HEK293 (cell line): Measurements from ENCODE around the gene GALNT9.

Experiments
- CTCF ChIA-PET: fragments of 350-600 bp; formaldehyde crosslinking; extraction: SDS; loops from one replicate; lab custom pipeline; 2021; ENCODE audit warnings: antibody characterized with exemption; lab: Yijun Ruan, JAX
- POLR2A ChIA-PET: fragments of 300-600 bp; formaldehyde crosslinking; extraction: SDS; loops from one replicate; lab custom pipeline; 2020; ENCODE audit warnings: antibody characterized with exemption, inconsistent platforms; lab: Yijun Ruan, JAX
- H3K27ac ChIP-seq: fragments of 200-500 bp; sonication (Bioruptor generic); 2 replicates; pipeline ENCODE4 v1.5.1; 2014; ENCODE audit warnings: low read depth, low read length, control low read depth, inconsistent platforms; ENCODE audit errors: extremely low read depth
- H3K36me3 ChIP-seq, 2 experiments: fragments of 200-500 bp in 1 of 2; sonication (Bioruptor generic) in 1 of 2; 1 replicate in 1 of 2; 2 replicates in 1 of 2; pipeline ENCODE4 v1.5.1; 2014 to 2017; ENCODE audit warnings: inconsistent platforms in 2 of 2, low read length in 2 of 2; ENCODE audit not compliant: control insufficient read depth in 2 of 2, insufficient read depth in 1 of 2
- H3K4me1 ChIP-seq: fragments of 200-500 bp; sonication (Bioruptor generic); 2 replicates; pipeline ENCODE4 v1.5.1; 2014; ENCODE audit warnings: mild to moderate bottlenecking, low read length, inconsistent platforms; ENCODE audit not compliant: control insufficient read depth, insufficient read depth
- H3K4me3 ChIP-seq: 2 replicates; pipeline ENCODE4 v1.5.1; 2011; ENCODE audit warnings: low read depth, mild to moderate bottlenecking, control low read depth, low read length, moderate library complexity
- H3K9me3 ChIP-seq: fragments of 200-500 bp; sonication (Bioruptor generic); 2 replicates; pipeline ENCODE4 v1.5.1; 2014; ENCODE audit warnings: low read depth, low read length, inconsistent platforms; ENCODE audit not compliant: control insufficient read depth, insufficient read depth
- EGR2 ChIP-seq: fragments of 450-650 bp; formaldehyde crosslinking; IDR thresholded peaks from 2 replicates; pipeline ENCODE4 v1.5.1; 2016; ENCODE audit warnings: low read depth, missing biosample characterization, missing genetic modification characterization
- GFI1B ChIP-seq: fragments of 450-650 bp; formaldehyde crosslinking; IDR thresholded peaks from 2 replicates; pipeline ENCODE4 v1.5.1; 2016; ENCODE audit warnings: missing biosample characterization, missing genetic modification characterization
- HOXC10 ChIP-seq: sonication (generic); formaldehyde crosslinking; IDR thresholded peaks from 2 replicates; pipeline ENCODE4 v1.8.1; 2023; ENCODE audit warnings: mild to moderate bottlenecking, missing genetic modification reagents
- KLF1 ChIP-seq: fragments of 450-650 bp; formaldehyde crosslinking; IDR thresholded peaks from 2 replicates; pipeline ENCODE4 v1.5.1; 2016; ENCODE audit warnings: missing biosample characterization, missing genetic modification characterization
- REST ChIP-seq: fragments of 450-650 bp; formaldehyde crosslinking; IDR thresholded peaks from 2 replicates; pipeline ENCODE4 v1.5.1; 2016; ENCODE audit warnings: missing biosample characterization, missing genetic modification characterization
- SALL2 ChIP-seq: fragments of 450-650 bp; formaldehyde crosslinking; IDR thresholded peaks from 2 replicates; pipeline ENCODE4 v1.5.0; 2017; ENCODE audit warnings: missing biosample characterization, mild to moderate bottlenecking, missing genetic modification characterization, borderline replicate concordance
- TRIM28 ChIP-seq: IDR thresholded peaks from 2 replicates; pipeline ENCODE4 v1.6.1; 2011; ENCODE audit warnings: low read length, control low read depth, borderline replicate concordance
- YY2 ChIP-seq: fragments of 450-650 bp; formaldehyde crosslinking; IDR thresholded peaks from 2 replicates; pipeline ENCODE4 v1.5.1; 2016; ENCODE audit warnings: missing biosample characterization, missing genetic modification characterization
- ZEB2 ChIP-seq: fragments of 450-650 bp; formaldehyde crosslinking; IDR thresholded peaks from 2 replicates; pipeline ENCODE4 v1.5.1; 2016; ENCODE audit warnings: missing biosample characterization, missing genetic modification characterization
- ZFP37 ChIP-seq: fragments of 450-650 bp; formaldehyde crosslinking; IDR thresholded peaks from 2 replicates; pipeline ENCODE4 v1.5.1; 2016; ENCODE audit warnings: missing biosample characterization, missing genetic modification characterization
- ZIC2 ChIP-seq: fragments of 450-650 bp; formaldehyde crosslinking; IDR thresholded peaks from 2 replicates; pipeline ENCODE4 v1.5.1; 2016; ENCODE audit warnings: missing biosample characterization, missing genetic modification characterization
- ZNF112 ChIP-seq: fragments of 450-650 bp; formaldehyde crosslinking; IDR thresholded peaks from 2 replicates; pipeline ENCODE4 v1.5.0; 2017; ENCODE audit warnings: missing biosample characterization, missing genetic modification characterization
- ZNF140 ChIP-seq: fragments of 450-650 bp; formaldehyde crosslinking; IDR thresholded peaks from 2 replicates; pipeline ENCODE4 v1.5.1; 2016; ENCODE audit warnings: missing biosample characterization, missing genetic modification characterization
- ZNF18 ChIP-seq: fragments of 450-650 bp; formaldehyde crosslinking; IDR thresholded peaks from 2 replicates; pipeline ENCODE4 v1.5.1; 2016; ENCODE audit warnings: missing biosample characterization, missing genetic modification characterization
- ZNF324 ChIP-seq: fragments of 450-650 bp; formaldehyde crosslinking; IDR thresholded peaks from 2 replicates; pipeline ENCODE4 v1.5.1; 2016; ENCODE audit warnings: missing biosample characterization, missing genetic modification characterization
- ZNF335 ChIP-seq: fragments of 450-650 bp; formaldehyde crosslinking; conservative IDR thresholded peaks from 2 replicates; pipeline ENCODE4 v1.5.1; 2016; ENCODE audit warnings: missing biosample characterization, missing genetic modification characterization
- ZNF341 ChIP-seq: fragments of 450-650 bp; formaldehyde crosslinking; IDR thresholded peaks from 2 replicates; pipeline ENCODE4; 2016; ENCODE audit warnings: low read depth, missing biosample characterization, missing genetic modification characterization
- ZNF354C ChIP-seq: fragments of 450-650 bp; formaldehyde crosslinking; IDR thresholded peaks from 2 replicates; pipeline ENCODE4 v1.5.1; 2016; ENCODE audit warnings: missing biosample characterization, missing genetic modification characterization, low read depth, borderline replicate concordance
- ZNF426 ChIP-seq: fragments of 450-650 bp; formaldehyde crosslinking; IDR thresholded peaks from 2 replicates; pipeline ENCODE4 v1.5.1; 2017; ENCODE audit warnings: missing biosample characterization, missing genetic modification characterization, mild to moderate bottlenecking, inconsistent platforms, moderate library complexity
- ZNF48 ChIP-seq: fragments of 450-650 bp; formaldehyde crosslinking; IDR thresholded peaks from 2 replicates; pipeline ENCODE4 v1.5.1; 2016; ENCODE audit warnings: missing biosample characterization, missing genetic modification characterization
- ZNF529 ChIP-seq: fragments of 450-650 bp; formaldehyde crosslinking; IDR thresholded peaks from 2 replicates; pipeline ENCODE4 v1.5.1; 2017; ENCODE audit warnings: missing genetic modification characterization, missing biosample characterization; ENCODE audit not compliant: insufficient replicate concordance
- ZNF558 ChIP-seq: fragments of 450-650 bp; formaldehyde crosslinking; IDR thresholded peaks from 2 replicates; pipeline ENCODE4 v1.5.1; 2016; ENCODE audit warnings: missing biosample characterization, missing genetic modification characterization
- ZNF610 ChIP-seq: fragments of 450-650 bp; formaldehyde crosslinking; IDR thresholded peaks from 2 replicates; pipeline ENCODE4 v1.5.1; 2016; ENCODE audit warnings: missing biosample characterization, missing genetic modification characterization, borderline replicate concordance
- ZNF623 ChIP-seq: fragments of 450-650 bp; formaldehyde crosslinking; IDR thresholded peaks from 2 replicates; pipeline ENCODE4 v1.5.1; 2016; ENCODE audit warnings: missing biosample characterization, missing genetic modification characterization
- ZNF629 ChIP-seq: fragments of 450-650 bp; formaldehyde crosslinking; IDR thresholded peaks from 2 replicates; pipeline ENCODE4 v1.5.1; 2017; ENCODE audit warnings: missing biosample characterization, missing genetic modification characterization
- ZNF654 ChIP-seq: fragments of 450-650 bp; formaldehyde crosslinking; IDR thresholded peaks from 2 replicates; pipeline ENCODE4 v1.5.1; 2016; ENCODE audit warnings: low read depth, missing biosample characterization, missing genetic modification characterization
- ZNF677 ChIP-seq: fragments of 450-650 bp; IDR thresholded peaks from 2 replicates; pipeline ENCODE4 v1.5.0; 2018; ENCODE audit warnings: missing biosample characterization, mild to moderate bottlenecking, missing genetic modification characterization, moderate library complexity
- ZNF792 ChIP-seq: fragments of 450-650 bp; formaldehyde crosslinking; IDR thresholded peaks from 2 replicates; pipeline ENCODE4 v1.5.1; 2016; ENCODE audit warnings: missing biosample characterization, missing genetic modification characterization
- ZSCAN30 ChIP-seq: fragments of 450-650 bp; IDR thresholded peaks from 2 replicates; pipeline ENCODE4 v1.5.1; 2018; ENCODE audit warnings: missing biosample characterization, mild to moderate bottlenecking, missing genetic modification characterization, moderate library complexity
- TF ChIP-seq, protein P1 (sequence below): fragments of 450-650 bp; formaldehyde crosslinking; IDR thresholded peaks from 2 replicates; pipeline ENCODE4 v1.5.1; 2016; ENCODE audit warnings: missing biosample characterization, missing genetic modification characterization

Gene GALNT9

DNA sequence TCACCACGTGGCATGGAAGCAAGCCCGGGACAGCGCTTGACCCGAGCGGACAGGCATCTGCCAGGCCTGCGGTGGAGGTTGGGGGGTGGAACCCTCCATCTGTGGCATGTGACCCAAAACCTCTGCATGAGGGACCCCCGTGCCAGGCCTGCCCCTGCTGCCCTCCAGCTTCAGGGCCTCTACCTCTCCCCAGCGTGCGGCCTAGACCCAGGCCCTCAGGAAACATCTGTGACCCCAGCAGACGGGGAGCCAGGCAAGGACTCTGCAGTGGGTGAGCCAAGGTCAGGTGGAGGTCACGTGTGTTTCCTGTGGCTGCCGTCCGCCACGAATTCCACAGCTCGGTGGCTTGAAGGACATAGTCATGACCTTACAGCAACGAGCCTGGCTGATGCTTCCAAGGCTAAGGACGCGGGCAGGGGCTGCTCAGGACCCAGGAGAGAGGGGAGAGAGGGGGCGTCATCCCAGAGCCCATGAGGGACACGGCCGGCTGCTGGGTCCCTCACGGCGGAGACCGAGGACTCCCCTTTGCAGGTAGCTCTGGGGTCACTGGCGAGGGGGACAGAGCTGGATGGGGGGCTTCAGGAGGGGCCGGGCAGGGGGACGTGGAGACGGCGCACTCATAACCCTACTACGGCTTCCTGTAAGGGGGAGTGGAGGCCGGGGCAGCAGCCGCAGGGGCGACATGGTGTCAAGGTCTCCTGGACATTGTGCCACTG lies 91.5 kb downstream of the GALNT9 start:
- TF ChIP-seq ZIC2 (tag by site-specific recombination) (no peak), HOXC10 (CRISPR knock-in tag) (no peak), ZSCAN30 (tag by site-specific recombination) (no peak), GFI1B (no peak), ZNF341 (tag by site-specific recombination) (no peak), ZNF335 (no peak), ZNF610 (no peak), ZNF654 (no peak), TRIM28 (no peak), REST (tag by site-specific recombination) (no peak), YY2 (tag by site-specific recombination) (no peak), ZNF324 (no peak), ZNF529 (tag by site-specific recombination) (no peak), ZNF426 (tag by site-specific recombination) (no peak), ZNF140 (tag by site-specific recombination) (no peak)
- TF ChIP-seq, protein P1, sequence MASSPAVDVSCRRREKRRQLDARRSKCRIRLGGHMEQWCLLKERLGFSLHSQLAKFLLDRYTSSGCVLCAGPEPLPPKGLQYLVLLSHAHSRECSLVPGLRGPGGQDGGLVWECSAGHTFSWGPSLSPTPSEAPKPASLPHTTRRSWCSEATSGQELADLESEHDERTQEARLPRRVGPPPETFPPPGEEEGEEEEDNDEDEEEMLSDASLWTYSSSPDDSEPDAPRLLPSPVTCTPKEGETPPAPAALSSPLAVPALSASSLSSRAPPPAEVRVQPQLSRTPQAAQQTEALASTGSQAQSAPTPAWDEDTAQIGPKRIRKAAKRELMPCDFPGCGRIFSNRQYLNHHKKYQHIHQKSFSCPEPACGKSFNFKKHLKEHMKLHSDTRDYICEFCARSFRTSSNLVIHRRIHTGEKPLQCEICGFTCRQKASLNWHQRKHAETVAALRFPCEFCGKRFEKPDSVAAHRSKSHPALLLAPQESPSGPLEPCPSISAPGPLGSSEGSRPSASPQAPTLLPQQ (tag by site-specific recombination): no peak
- H3K9me3 ChIP-seq: no peaks in the 10 kb centered on the region
- no peaks in the 10 kb centered on the region for H3K4me1 ChIP-seq
- H3K36me3 ChIP-seq: no peaks in the 10 kb centered on the region
- H3K27ac ChIP-seq: no peak overlapping the region
- POLR2A ChIA-PET: no interaction called here
- H3K4me3 ChIP-seq: no peak overlapping the region
- CTCF ChIA-PET: interaction anchor here (0.6 kb wide), 2 partner anchors 17 to 192 kb away, joined by 3 read pairs; no protein-coding TSS in a partner anchor

GRCh38 chr12:132236930-132237771 lies 92.2 kb downstream of the GALNT9 start:
- no peaks in the 10 kb centered on the region for H3K36me3 ChIP-seq
- ChIA-PET POLR2A (no interaction called here), CTCF (interaction anchor here (0.6 kb wide), 2 partner anchors 17 to 193 kb away, joined by 3 read pairs; no protein-coding TSS in a partner anchor)
- no peaks in the 10 kb centered on the region for H3K4me1 ChIP-seq
- H3K4me3 ChIP-seq: no peak overlapping the region
- H3K27ac ChIP-seq: no peak overlapping the region
- no peaks in the 10 kb centered on the region for H3K9me3 ChIP-seq
- TF ChIP-seq SALL2 (tag by site-specific recombination) (no peak), ZNF677 (tag by site-specific recombination) (peak; percentile 97), KLF1 (no peak), ZNF354C (tag by site-specific recombination) (no peak), ZNF629 (tag by site-specific recombination) (no peak), ZEB2 (tag by site-specific recombination) (peak; percentile 100), ZNF48 (no peak), ZNF18 (tag by site-specific recombination) (peak; percentile 96), ZNF558 (tag by site-specific recombination) (no peak), ZNF112 (tag by site-specific recombination) (no peak), ZFP37 (tag by site-specific recombination) (no peak), EGR2 (0 out of 2 replicates have a peak, but pooled peaks have one; percentile 6), ZNF792 (tag by site-specific recombination) (no peak), YY2 (tag by site-specific recombination) (no peak), ZNF623 (tag by site-specific recombination) (no peak)
